Mesenchymal stem cell (in vitro differentiated cells and primary cell): Measurements from ENCODE around the gene FEN1.

Source experiments
- DNase-seq: peaks from one replicate; pipeline ENCODE4 v3.0.0-alpha.2; 2013
- H2AFZ ChIP-seq: one replicate; pipeline ENCODE4 v1.6.1; 2013; ENCODE audit warnings: low read depth, mild to moderate bottlenecking, control low read depth, inconsistent platforms, low read length, moderate library complexity
- H2AK5ac ChIP-seq: 2 replicates; pipeline ENCODE4 v1.6.1; 2013; ENCODE audit warnings: low read length, moderate library complexity, mild to moderate bottlenecking, inconsistent platforms; ENCODE audit not compliant: severe bottlenecking
- H2BK120ac ChIP-seq: one replicate; pipeline ENCODE4 v1.6.1; 2013; ENCODE audit warnings: low read depth, mild to moderate bottlenecking, inconsistent platforms, low read length, moderate library complexity
- H2BK12ac ChIP-seq, 2 experiments: one replicate each; pipeline ENCODE4 v1.6.1; 2013; ENCODE audit warnings: inconsistent platforms in 2 of 2, low read length in 2 of 2, mild to moderate bottlenecking in 2 of 2, moderate library complexity in 2 of 2, control low read depth in 1 of 2
- H2BK15ac ChIP-seq: one replicate; pipeline ENCODE4 v1.6.1; 2013; ENCODE audit warnings: mild to moderate bottlenecking, low read depth, inconsistent platforms; ENCODE audit not compliant: poor library complexity, severe bottlenecking
- H2BK5ac ChIP-seq: 2 replicates; pipeline ENCODE4 v1.6.1; 2013; ENCODE audit warnings: low read depth, mild to moderate bottlenecking, low read length, control low read depth, inconsistent platforms; ENCODE audit not compliant: poor library complexity, severe bottlenecking
- H3K14ac ChIP-seq, 2 experiments: one replicate each; pipeline ENCODE4 v1.6.1; 2013; ENCODE audit warnings: inconsistent platforms in 2 of 2, low read length in 2 of 2, control low read depth in 1 of 2, mild to moderate bottlenecking in 1 of 2, moderate library complexity in 1 of 2
- H3K18ac ChIP-seq, 2 experiments: one replicate each; pipeline ENCODE4 v1.6.1; 2013; ENCODE audit warnings: inconsistent platforms in 2 of 2, low read length in 2 of 2, control low read depth in 1 of 2, low read depth in 1 of 2, mild to moderate bottlenecking in 1 of 2
- H3K23ac ChIP-seq, 2 experiments: one replicate each; pipeline ENCODE4 v1.6.1; 2013; ENCODE audit warnings: inconsistent platforms in 2 of 2, low read length in 2 of 2, mild to moderate bottlenecking in 2 of 2, moderate library complexity in 2 of 2, control low read depth in 1 of 2
- H3K27ac ChIP-seq: 2 replicates; pipeline ENCODE4 v1.5.1; 2013; ENCODE audit warnings: mild to moderate bottlenecking, moderate library complexity, low read length, control low read depth, inconsistent platforms; ENCODE audit not compliant: poor library complexity, severe bottlenecking
- H3K27me3 ChIP-seq, 2 experiments: 2 replicates each; pipeline versions ENCODE4 v1.6.1 to v1.7.0; 2013; ENCODE audit warnings: low read length in 2 of 2, mild to moderate bottlenecking in 2 of 2, moderate library complexity in 2 of 2, control low read depth in 1 of 2, inconsistent platforms in 1 of 2; ENCODE audit not compliant: control insufficient read depth in 1 of 2, insufficient read depth in 1 of 2
- H3K36me3 ChIP-seq, 2 experiments: 2 replicates each; pipeline versions ENCODE4 v1.6.1 to v1.7.0; 2013; ENCODE audit warnings: low read length in 2 of 2, control low read depth in 1 of 2, inconsistent platforms in 1 of 2, low read depth in 1 of 2, mild to moderate bottlenecking in 1 of 2; ENCODE audit not compliant: insufficient read depth in 2 of 2, control insufficient read depth in 1 of 2
- H3K4ac ChIP-seq, 2 experiments: one replicate each; pipeline ENCODE4 v1.6.1; 2013; ENCODE audit warnings: inconsistent platforms in 2 of 2, low read length in 2 of 2, mild to moderate bottlenecking in 2 of 2, moderate library complexity in 2 of 2, control low read depth in 1 of 2, low read depth in 1 of 2
- H3K4me1 ChIP-seq: 2 replicates; pipeline ENCODE4 v1.6.1; 2013; ENCODE audit warnings: low read depth, low read length, control low read depth; ENCODE audit not compliant: control insufficient read depth, insufficient read depth
- H3K4me2 ChIP-seq: 2 replicates; pipeline ENCODE4 v1.6.1; 2013; ENCODE audit warnings: low read length, mild to moderate bottlenecking, inconsistent platforms; ENCODE audit not compliant: poor library complexity, severe bottlenecking
- H3K4me3 ChIP-seq, 2 experiments: 2 replicates each; pipeline versions ENCODE4 v1.5.1 to v1.7.0; 2013; ENCODE audit warnings: low read length in 2 of 2, mild to moderate bottlenecking in 2 of 2, control low read depth in 1 of 2, low read depth in 1 of 2; ENCODE audit not compliant: insufficient read depth in 1 of 2
- H3K79me1 ChIP-seq: replicated peaks from 2 replicates; pipeline ENCODE4 v1.6.1; 2013; ENCODE audit warnings: mild to moderate bottlenecking, control low read depth, low read length, inconsistent platforms; ENCODE audit not compliant: poor library complexity, severe bottlenecking
- H3K9ac ChIP-seq: 2 replicates; pipeline ENCODE4 v1.7.0; 2013; ENCODE audit warnings: mild to moderate bottlenecking, low read length, moderate library complexity
- H3K9me3 ChIP-seq: 2 replicates; pipeline ENCODE4 v1.7.0; 2013; ENCODE audit warnings: mild to moderate bottlenecking, low read length; ENCODE audit not compliant: control insufficient read depth
- H4K8ac ChIP-seq: one replicate; pipeline ENCODE4 v1.6.1; 2013; ENCODE audit warnings: inconsistent platforms, mild to moderate bottlenecking, low read length, moderate library complexity
- H4K91ac ChIP-seq: one replicate; pipeline ENCODE4 v1.6.1; 2013; ENCODE audit warnings: mild to moderate bottlenecking, low read length, inconsistent platforms
- WGBS: methylation state at CpG from one replicate; pipeline ENCODE4 v1.1.7; 2013; ENCODE audit warnings: mixed read lengths; 5-methylcytosine and 5-hydroxymethylcytosine counted together

The FEN1 gene

GRCh38 chr11:61773809-61774208, 18.9 kb upstream of the FEN1 start:
- no peak overlapping the region for H2AFZ ChIP-seq
- peaks cover 56% of the 10 kb centered on the region for H3K4me1 ChIP-seq
- H2AK5ac ChIP-seq = no peak overlapping the region
- H3K9ac ChIP-seq = no peak overlapping the region
- H4K91ac ChIP-seq = peak overlapping the region; percentile 19
- no peak overlapping the region for H3K4me2 ChIP-seq
- peaks cover 0 to 75% of the 10 kb centered on the region in 2 experiments for H3K36me3 ChIP-seq
- peaks cover 0 to 49% of the 10 kb centered on the region in 2 experiments for H3K27me3 ChIP-seq
- no peak overlapping the region for H3K27ac ChIP-seq
- H3K4me3 ChIP-seq = no peak overlapping the region
- peaks cover 18% of the 10 kb centered on the region for H3K79me1 ChIP-seq
- no peak overlapping the region for H3K14ac ChIP-seq
- H3K9me3 ChIP-seq = no peaks in the 10 kb centered on the region
- no peak for DNase-seq
- no peak overlapping the region for H3K4ac ChIP-seq
- no peak overlapping the region for H2BK12ac ChIP-seq
- no peak overlapping the region for H2BK5ac ChIP-seq
- H2BK120ac ChIP-seq = no peak overlapping the region
- no peak overlapping the region for H2BK15ac ChIP-seq
- no peak overlapping the region for H3K18ac ChIP-seq
- H4K8ac ChIP-seq = no peak overlapping the region
- H3K23ac ChIP-seq = no peak overlapping the region
- 89% methylated on average over 18 of the region's 18 CpGs for WGBS

- Histone ChIP-seq H3K14ac (no peak overlapping the region), H3K18ac (no peak overlapping the region), H3K4ac (no peak overlapping the region), H2BK15ac (no peak overlapping the region), H3K79me1 (peaks cover 13% of the 10 kb centered on the region), H2BK12ac (no peak overlapping the region), H3K9me3 (no peaks in the 10 kb centered on the region), H2BK120ac (no peak overlapping the region), H3K27ac (no peak overlapping the region), H3K4me3 (no peak overlapping the region), H3K9ac (no peak overlapping the region), H3K4me2 (no peak overlapping the region), H3K4me1 (peaks cover 50% of the 10 kb centered on the region), H2BK5ac (no peak overlapping the region), H2AFZ (no peak overlapping the region), H4K8ac (no peak overlapping the region), H3K27me3 (peaks cover 0 to 55% of the 10 kb centered on the region in 2 experiments), H3K36me3 (peaks cover 0 to 81% of the 10 kb centered on the region in 2 experiments), H4K91ac (no peak overlapping the region), H2AK5ac (no peak overlapping the region), H3K23ac (no peak overlapping the region)
- WGBS = 94% methylated on average over 10 of the region's 12 CpGs
- DNase-seq = no peak
These were observed 18.3 kb upstream of the FEN1 start for GRCh38 chr11:61774411-61774810.

- Histone ChIP-seq H4K8ac (no peak overlapping the region), H2BK120ac (no peak overlapping the region), H3K9ac (no peak overlapping the region), H3K79me1 (peaks cover 11% of the 10 kb centered on the region), H3K18ac (no peak overlapping the region), H3K4me2 (no peak overlapping the region), H3K9me3 (no peaks in the 10 kb centered on the region), H2BK12ac (no peak overlapping the region), H3K36me3 (peaks cover 0 to 88% of the 10 kb centered on the region in 2 experiments), H2AFZ (no peak overlapping the region), H3K4ac (no peak overlapping the region), H4K91ac (no peak overlapping the region), H2AK5ac (no peak overlapping the region), H3K27me3 (peaks cover 0 to 55% of the 10 kb centered on the region in 2 experiments), H3K14ac (no peak overlapping the region), H3K4me1 (peaks cover 45% of the 10 kb centered on the region), H2BK5ac (no peak overlapping the region), H3K27ac (no peak overlapping the region), H3K4me3 (no peak overlapping the region), H3K23ac (no peak overlapping the region), H2BK15ac (no peak overlapping the region)
- WGBS = 94% methylated on average over 6 of the region's 6 CpGs
- no peak for DNase-seq
These were observed 17.6 kb upstream of the FEN1 start for GRCh38 chr11:61775106-61775505.

- H3K27me3 ChIP-seq = peaks cover 0 to 51% of the 10 kb centered on the region in 2 experiments
- peak overlapping the region; percentile 92 for H2BK15ac ChIP-seq
- no peak overlapping the region for H2AK5ac ChIP-seq
- H3K4ac ChIP-seq = no peak overlapping the region
- H4K8ac ChIP-seq = no peak overlapping the region
- no peak overlapping the region for H3K18ac ChIP-seq
- no peak overlapping the region for H3K23ac ChIP-seq
- no peak overlapping the region for H2BK12ac ChIP-seq
- no peak overlapping the region for H3K27ac ChIP-seq
- H3K4me3 ChIP-seq = no peak overlapping the region
- peak overlapping the region; percentile 43 for H4K91ac ChIP-seq
- H3K9me3 ChIP-seq = no peaks in the 10 kb centered on the region
- H2BK120ac ChIP-seq = no peak overlapping the region
- peak overlapping the region in 1 of 2 experiments; percentile 63 for H3K14ac ChIP-seq
- H3K4me2 ChIP-seq = no peak overlapping the region
- DNase-seq = no peak
- H3K79me1 ChIP-seq = peaks cover 8% of the 10 kb centered on the region
- peaks cover 41% of the 10 kb centered on the region for H3K4me1 ChIP-seq
- 91% methylated on average over 20 of the region's 20 CpGs for WGBS
- no peak overlapping the region for H2BK5ac ChIP-seq
- H3K36me3 ChIP-seq = peaks cover 0 to 91% of the 10 kb centered on the region in 2 experiments
- no peak overlapping the region for H3K9ac ChIP-seq
- no peak overlapping the region for H2AFZ ChIP-seq
These were observed 16.8 kb upstream of the FEN1 start for GRCh38 chr11:61775606-61776554.
